PC-3 (cell line): ENCODE data around the gene RNF32. TPM values are rescaled to one million over a fixed set of nuclear protein-coding genes. Genes with fewer than 3 reads are reported as not detected.

Experiments
- ATAC-seq: fragments of 200-7000 bp; cut with Tn5 transposase; 2 replicates; pipeline ENCODE4 v1.9.1; 2020; ENCODE audit warnings: mild to moderate bottlenecking, moderate library complexity
- BruUV-seq: library from RNA; stranded (reverse); fragments of 400-500 nt; replicated peaks from 2 replicates; lab custom pipeline; 2021; lab: Mats Ljungman, UMichigan
- CTCF ChIA-PET: fragments of 300-600 bp; sonication (Branson Sonifier 250); formaldehyde crosslinking; loops from one replicate; lab custom pipeline; 2022; ENCODE audit warnings: antibody characterized with exemption; lab: Charles Lee
- POLR2A ChIA-PET: fragments of 300-600 bp; sonication (Branson Sonifier 250); formaldehyde crosslinking; loops from one replicate; lab custom pipeline; 2022; ENCODE audit warnings: antibody characterized with exemption; ENCODE audit not compliant: unreplicated experiment; lab: Charles Lee
- DNase-seq: peaks from one replicate; pipeline ENCODE4 v3.0.0-alpha.2; 2015
- H2AFZ ChIP-seq: fragments of 300-600 bp; sonication (generic); 2 replicates; pipeline ENCODE4 v1.6.0; 2016; ENCODE audit warnings: antibody characterized with exemption, low read length
- H3F3A ChIP-seq: fragments of 300-600 bp; sonication (generic); one replicate; pipeline ENCODE4 v1.6.0; 2017; ENCODE audit warnings: antibody characterized with exemption, low read length, control low read depth, mild to moderate bottlenecking; ENCODE audit not compliant: unreplicated experiment
- H3K27ac ChIP-seq: fragments of 300-600 bp; sonication (generic); 2 replicates; pipeline ENCODE4 v1.5.1; 2016; ENCODE audit warnings: mild to moderate bottlenecking, low read length
- H3K27me3 ChIP-seq: fragments of 300-600 bp; sonication (generic); 2 replicates; pipeline ENCODE4 v1.6.1; 2016; ENCODE audit warnings: low read length, mixed read lengths
- H3K36me3 ChIP-seq: fragments of 300-600 bp; sonication (generic); 2 replicates; pipeline ENCODE4 v1.6.1; 2016; ENCODE audit warnings: low read depth, mixed run types, low read length, mixed read lengths
- H3K4me1 ChIP-seq: fragments of 300-600 bp; sonication (generic); 2 replicates; pipeline ENCODE4 v1.5.1; 2016; ENCODE audit warnings: low read length; ENCODE audit not compliant: insufficient read depth
- H3K4me2 ChIP-seq: fragments of 300-600 bp; sonication (generic); 2 replicates; pipeline ENCODE4 v1.6.0; 2016; ENCODE audit warnings: low read length
- H3K4me3 ChIP-seq: fragments of 300-600 bp; sonication (generic); 2 replicates; pipeline ENCODE4 v1.5.1; 2016; ENCODE audit warnings: mild to moderate bottlenecking, low read length, mixed read lengths
- H3K79me2 ChIP-seq: fragments of 300-600 bp; sonication (generic); 2 replicates; pipeline ENCODE4 v1.6.1; 2017; ENCODE audit warnings: low read length, mixed read lengths
- H3K9ac ChIP-seq: fragments of 300-600 bp; sonication (generic); 2 replicates; pipeline ENCODE4 v1.6.0; 2016; ENCODE audit warnings: mild to moderate bottlenecking, low read length
- H3K9me2 ChIP-seq: fragments of 300-600 bp; sonication (generic); replicated peaks from 2 replicates; pipeline ENCODE4 v1.6.1; 2016; ENCODE audit warnings: mixed run types, low read length, mixed read lengths
- H3K9me3 ChIP-seq: fragments of 300-600 bp; sonication (generic); 2 replicates; pipeline ENCODE4 v1.6.1; 2016; ENCODE audit warnings: low read length, mixed read lengths
- H4K20me1 ChIP-seq: fragments of 300-600 bp; sonication (generic); 2 replicates; pipeline ENCODE4 v1.6.1; 2016; ENCODE audit warnings: low read length, mixed read lengths
- CTCF ChIP-seq: fragments of 300-600 bp; sonication (generic); conservative IDR thresholded peaks from 2 replicates; pipeline ENCODE4 v1.5.1; 2017; ENCODE audit warnings: antibody characterized with exemption, low read depth, mild to moderate bottlenecking, low read length
- EZH2 ChIP-seq: fragments of 300-600 bp; sonication (generic); IDR thresholded peaks from one replicate; pipeline ENCODE4 v1.6.1; 2017; ENCODE audit warnings: antibody characterized with exemption, mild to moderate bottlenecking, low read length; ENCODE audit not compliant: unreplicated experiment
- EZH2phosphoT487 ChIP-seq: fragments of 300-600 bp; sonication (generic); IDR thresholded peaks from 2 replicates; pipeline ENCODE4 v1.6.1; 2018; ENCODE audit warnings: mild to moderate bottlenecking, antibody characterized with exemption, low read length, borderline replicate concordance
- intact Hi-C: fragments of 100-400 bp; cut with micrococcal nuclease; formaldehyde crosslinking; loops from 2 replicates; pipeline ENCODE4 v1.9.0; 2023
- total RNA-seq: library from RNA; depleted of rRNA; stranded (reverse); fragments of >200 nt; gene quantifications from 2 replicates; pipeline ENCODE4 v1.2.3, GENCODE V29; 2014

RNF32 gene
- total RNA-seq, 1 experiment from 2014 or later = 1.7 TPM

- intact Hi-C loops = no loop called here
- H3K79me2 ChIP-seq = no peaks in the 10 kb centered on the region
- no peak overlapping the region for H3K27ac ChIP-seq
- TF ChIP-seq EZH2 (no peak), EZH2phosphoT487 (no peak), CTCF (no peak)
- DNase-seq (no peak), ATAC-seq (no peak)
- ChIA-PET CTCF (no interaction called here), POLR2A (no interaction called here)
- H3K9ac ChIP-seq = no peak overlapping the region
- no peak overlapping the region for H3K4me2 ChIP-seq
- no TSS peak for BruUV-seq
- H3K4me1 ChIP-seq = no peaks in the 10 kb centered on the region
- 0 out of 2 replicates have a peak, but pooled peaks cover 7% of the 10 kb centered on the region for H3K9me3 ChIP-seq
- H4K20me1 ChIP-seq = no peaks in the 10 kb centered on the region
- H3F3A ChIP-seq = no peaks in the 10 kb centered on the region
- H3K27me3 ChIP-seq = no peaks in the 10 kb centered on the region
- no peaks in the 10 kb centered on the region for H3K36me3 ChIP-seq
- H2AFZ ChIP-seq = no peak overlapping the region
- no peaks in the 10 kb centered on the region for H3K9me2 ChIP-seq
- H3K4me3 ChIP-seq = no peak overlapping the region
These were observed 14.2 kb upstream of the RNF32 start for GRCh38 chr7:156626220-156626895.

GRCh38 chr7:156628562-156628961, 12.0 kb upstream of the RNF32 start:
- BruUV-seq = no TSS peak
- intact Hi-C loops = no loop called here
- Histone ChIP-seq H3K27ac (no peak overlapping the region), H3K36me3 (no peaks in the 10 kb centered on the region), H3K27me3 (no peaks in the 10 kb centered on the region), H2AFZ (no peak overlapping the region), H3K4me1 (no peaks in the 10 kb centered on the region), H3K9me2 (no peaks in the 10 kb centered on the region), H4K20me1 (no peaks in the 10 kb centered on the region), H3K79me2 (no peaks in the 10 kb centered on the region), H3K4me3 (no peak overlapping the region), H3K9me3 (0 out of 2 replicates have a peak, but pooled peaks cover 7% of the 10 kb centered on the region), H3F3A (no peaks in the 10 kb centered on the region), H3K4me2 (no peak overlapping the region), H3K9ac (no peak overlapping the region)
- POLR2A ChIA-PET = no interaction called here
- ATAC-seq (no peak), DNase-seq (no peak)
- CTCF ChIA-PET = no interaction called here
- TF ChIP-seq EZH2 (no peak), EZH2phosphoT487 (no peak), CTCF (no peak)

- H3K4me3 ChIP-seq = no peak overlapping the region
- TF ChIP-seq CTCF (no peak), EZH2phosphoT487 (no peak), EZH2 (no peak)
- H3K4me2 ChIP-seq = no peak overlapping the region
- no peaks in the 10 kb centered on the region for H3K4me1 ChIP-seq
- no peaks in the 10 kb centered on the region for H3F3A ChIP-seq
- intact Hi-C loops = no loop called here
- H3K79me2 ChIP-seq = no peaks in the 10 kb centered on the region
- no peak overlapping the region for H2AFZ ChIP-seq
- no peaks in the 10 kb centered on the region for H3K36me3 ChIP-seq
- no peaks in the 10 kb centered on the region for H4K20me1 ChIP-seq
- no peak overlapping the region for H3K27ac ChIP-seq
- ChIA-PET CTCF (no interaction called here), POLR2A (no interaction called here)
- no peak for ATAC-seq
- no peak overlapping the region for H3K9ac ChIP-seq
- no peaks in the 10 kb centered on the region for H3K9me2 ChIP-seq
- H3K27me3 ChIP-seq = no peaks in the 10 kb centered on the region
- BruUV-seq = no TSS peak
- 0 out of 2 replicates have a peak, but pooled peaks cover 7% of the 10 kb centered on the region for H3K9me3 ChIP-seq
- DNase-seq = no peak
These were observed 10.7 kb upstream of the RNF32 start for GRCh38 chr7:156629873-156630272.
